ENCODE results near the gene CLUH.

GRCh38 chr17:2713881-2714280, 2.3 kb upstream of the CLUH start:
- TF ChIP-seq POLR2A (IDR thresholded peaks at IDR 0.05; ENCODE audit: low read length) (no peak), GATA1 (IDR thresholded peaks at IDR 0.05; ENCODE audit: low read depth, low read length) (no peak)

All from erythroblast (primary cell).